SIG-M5 (cell line): ENCODE data around the gene TMSB10.
A peak's percentile ranks its signal among the peaks of the same experiment; 100 is the strongest.

Experiments
- DNase-seq: peaks from one replicate; lab custom pipeline; 2025; lab: John Stamatoyannopoulos, UW

The TMSB10 gene

DNA sequence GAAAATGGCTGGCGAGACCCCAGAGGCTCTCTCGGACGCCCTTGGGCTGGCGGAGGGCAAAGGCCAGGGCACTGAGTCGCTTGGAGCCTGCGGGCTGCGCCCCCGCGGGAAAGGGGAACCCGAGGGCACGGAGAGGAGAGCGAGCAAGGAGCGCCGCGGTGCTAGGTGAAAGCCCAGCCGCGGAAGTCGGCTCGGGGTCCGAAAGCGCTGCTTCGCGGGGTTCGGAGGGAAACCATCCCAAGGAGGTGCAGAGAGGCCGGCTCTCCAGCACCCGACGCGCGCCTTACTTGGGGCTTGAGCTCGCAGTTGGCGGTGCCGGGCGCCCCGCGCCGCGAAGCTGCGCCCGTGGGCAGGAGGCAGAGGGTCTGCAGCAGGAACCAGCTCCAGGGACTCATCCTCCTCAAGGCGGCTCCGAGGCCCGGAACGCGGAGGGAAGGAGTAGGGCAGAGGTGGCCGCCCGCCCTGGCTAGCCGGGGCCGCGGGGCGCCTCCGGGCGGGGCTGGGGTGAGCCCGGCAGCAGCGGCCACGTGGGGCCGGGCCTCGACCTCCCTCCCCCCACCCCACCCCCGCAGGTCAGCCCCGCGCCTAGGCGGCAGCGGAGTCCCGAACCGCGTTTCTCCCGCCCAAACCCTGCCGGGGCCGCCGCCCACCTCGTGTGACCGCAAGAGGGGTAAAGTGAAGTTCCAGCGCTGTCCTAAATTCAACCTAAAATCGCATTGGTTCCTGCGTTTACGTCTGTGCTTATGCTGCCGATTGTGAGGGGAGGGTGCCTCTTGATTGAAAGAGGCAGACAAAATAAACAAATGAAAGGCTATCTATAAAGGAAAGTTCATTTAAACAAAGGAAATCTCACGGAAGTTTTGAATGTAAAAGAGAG lies 24.6 kb upstream of the TMSB10 start, which contains the start of gene TRABD2A:
TRABD2A (minus strand) TSS at position 440 of the 877 bp plus-strand sequence; CDS start at position 395, 45 bp downstream.
- no peak for DNase-seq

DNA sequence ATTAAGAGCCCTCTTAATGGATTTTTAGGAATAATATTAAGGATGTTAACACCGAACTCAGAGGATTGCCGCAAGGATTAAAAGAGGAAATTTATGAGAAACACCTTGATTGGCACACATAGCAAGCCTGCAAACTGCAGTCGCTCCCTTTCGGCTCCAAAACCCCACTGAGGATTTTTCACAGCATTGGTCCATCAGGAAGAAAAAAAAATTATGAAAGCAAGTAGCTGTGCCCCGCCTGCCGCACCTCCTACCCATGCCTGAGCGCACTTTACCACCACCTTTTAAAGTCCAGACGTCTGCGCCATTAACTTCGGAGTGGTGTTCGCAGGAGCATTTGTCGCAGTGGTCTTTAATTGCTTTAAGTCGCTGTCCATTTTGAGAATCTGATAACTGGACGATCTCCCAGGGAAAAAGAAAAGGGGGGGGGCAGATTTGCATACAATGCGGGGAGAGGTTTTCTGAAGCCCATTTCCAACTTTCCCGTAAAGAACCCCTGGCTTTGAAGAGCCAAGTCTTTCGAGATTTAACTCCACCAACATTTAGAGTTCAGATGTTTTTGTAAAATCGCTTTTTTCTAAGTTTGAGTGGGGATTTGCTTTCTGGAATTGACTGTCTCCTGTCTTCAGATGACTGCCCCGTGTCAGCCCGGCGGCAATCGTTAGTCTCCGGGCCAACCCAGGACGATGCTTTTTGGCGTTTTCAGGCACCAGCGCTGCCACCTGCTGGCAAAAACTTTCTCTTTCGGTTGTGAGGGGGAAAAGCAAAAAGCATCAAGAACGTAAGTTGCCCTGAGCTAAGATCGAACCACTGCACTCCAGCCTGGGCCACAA lies 23.7 kb upstream of the TMSB10 start:
- DNase-seq: no peak

DNA sequence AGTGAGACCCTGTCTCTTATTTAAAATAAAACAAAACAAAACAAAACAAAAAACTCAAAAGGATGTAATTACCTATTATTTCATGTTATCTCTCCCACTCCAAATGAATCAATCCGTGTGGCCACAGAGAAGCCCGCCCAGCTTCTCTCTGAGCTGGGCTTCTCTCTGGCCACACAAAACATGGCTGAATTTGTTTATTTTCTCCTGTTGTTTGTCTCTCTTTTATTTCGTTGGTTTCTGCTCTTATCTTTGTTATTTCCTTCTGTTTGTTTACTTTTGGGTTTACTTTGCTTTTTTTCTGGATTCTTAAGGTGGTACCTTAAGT lies 23.1 kb upstream of the TMSB10 start:
- DNase-seq: no peak

DNA sequence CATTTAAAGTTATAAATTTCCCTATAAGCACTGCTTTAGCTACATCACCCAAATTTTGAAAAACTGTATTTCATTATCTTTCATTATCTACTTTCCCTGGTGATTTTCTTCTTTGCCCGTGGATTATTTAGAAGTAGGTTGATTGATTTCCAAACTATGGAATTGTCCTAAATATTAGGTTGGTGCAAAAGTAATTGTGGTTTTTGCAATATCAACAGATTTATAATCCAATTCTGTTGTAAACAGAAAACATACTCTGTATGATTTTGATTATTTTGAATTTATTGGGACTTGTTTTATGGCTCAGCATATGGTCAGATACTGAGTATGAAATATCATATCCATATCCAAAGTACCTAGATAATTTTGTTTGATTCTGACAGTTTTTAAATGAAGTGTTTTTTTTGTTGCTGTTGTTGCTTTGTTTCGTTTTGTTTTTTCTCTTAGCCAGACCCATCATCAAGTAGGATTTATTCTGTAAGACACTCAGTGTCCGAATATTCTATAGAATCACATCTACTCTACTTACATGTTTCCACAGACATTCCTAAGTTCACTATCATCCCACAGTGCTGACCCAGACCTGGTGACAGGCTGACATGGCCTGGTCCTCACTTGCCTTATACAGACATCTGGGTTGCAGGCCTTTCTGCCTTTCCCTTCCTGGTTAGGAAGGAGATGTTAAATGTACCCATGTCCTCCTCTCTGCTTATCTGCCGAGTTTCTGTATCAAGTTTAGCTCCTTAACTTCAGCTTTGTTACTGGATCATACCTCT lies 22.5 kb upstream of the TMSB10 start:
- DNase-seq: no peak

DNA sequence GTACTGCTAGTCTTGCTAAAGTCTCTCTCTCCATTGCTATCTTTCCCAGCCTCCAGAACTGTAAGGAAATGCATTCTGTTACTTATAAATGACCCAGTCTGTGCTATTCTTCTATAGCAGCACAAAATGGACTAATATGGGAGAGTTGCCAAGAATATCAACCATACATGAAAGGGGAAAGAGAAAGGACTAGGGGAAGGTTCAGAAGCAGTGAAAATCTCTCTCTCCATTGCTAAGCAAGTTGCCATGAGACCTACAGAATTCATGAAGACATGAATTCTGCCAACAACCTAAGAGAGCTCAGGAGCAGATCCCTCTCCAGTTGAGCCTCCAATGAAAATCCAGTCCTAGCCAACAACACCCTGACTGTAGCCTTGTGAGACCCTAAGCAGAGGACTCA lies 21.0 kb upstream of the TMSB10 start:
- DNase-seq: no peak

DNA sequence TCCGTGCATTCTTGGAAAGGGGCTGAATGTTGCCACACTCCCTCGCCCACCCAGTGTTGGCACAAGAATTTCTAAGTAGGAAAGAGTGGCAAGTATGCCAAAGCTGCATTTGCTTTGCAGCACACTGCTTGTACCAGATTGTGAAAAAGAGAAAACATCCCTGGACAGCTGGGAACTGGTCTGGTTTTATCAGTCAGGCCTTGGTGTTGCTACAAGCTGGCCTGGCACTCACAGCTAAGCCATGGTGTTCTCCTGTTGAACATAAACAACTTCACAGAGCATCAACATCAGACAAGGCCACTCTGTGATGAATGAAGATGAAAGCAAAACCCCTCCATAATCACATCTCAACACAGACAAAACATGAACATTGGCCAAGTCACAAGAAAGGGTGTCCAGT lies 20.3 kb upstream of the TMSB10 start:
- DNase-seq: no peak

DNA sequence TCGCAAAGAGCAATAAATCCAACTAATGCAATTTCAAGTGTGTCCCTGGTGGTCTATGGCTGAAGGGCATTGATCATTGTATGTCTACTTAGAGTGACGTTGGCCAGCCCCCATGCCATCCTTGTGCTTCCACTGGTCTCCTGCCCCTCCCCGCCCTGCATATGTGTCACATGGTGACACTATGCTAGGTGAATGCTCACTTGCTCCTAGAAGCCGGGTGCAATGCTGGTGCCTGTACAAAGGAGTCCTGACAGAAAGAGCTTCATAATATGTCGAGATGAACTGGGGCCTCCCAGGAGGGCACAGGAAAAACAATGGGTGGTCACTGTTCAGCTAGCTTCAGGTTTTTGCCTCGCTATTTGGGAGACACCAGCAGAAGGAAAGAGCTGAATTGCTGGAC lies 18.7 kb upstream of the TMSB10 start:
- DNase-seq: no peak

DNA sequence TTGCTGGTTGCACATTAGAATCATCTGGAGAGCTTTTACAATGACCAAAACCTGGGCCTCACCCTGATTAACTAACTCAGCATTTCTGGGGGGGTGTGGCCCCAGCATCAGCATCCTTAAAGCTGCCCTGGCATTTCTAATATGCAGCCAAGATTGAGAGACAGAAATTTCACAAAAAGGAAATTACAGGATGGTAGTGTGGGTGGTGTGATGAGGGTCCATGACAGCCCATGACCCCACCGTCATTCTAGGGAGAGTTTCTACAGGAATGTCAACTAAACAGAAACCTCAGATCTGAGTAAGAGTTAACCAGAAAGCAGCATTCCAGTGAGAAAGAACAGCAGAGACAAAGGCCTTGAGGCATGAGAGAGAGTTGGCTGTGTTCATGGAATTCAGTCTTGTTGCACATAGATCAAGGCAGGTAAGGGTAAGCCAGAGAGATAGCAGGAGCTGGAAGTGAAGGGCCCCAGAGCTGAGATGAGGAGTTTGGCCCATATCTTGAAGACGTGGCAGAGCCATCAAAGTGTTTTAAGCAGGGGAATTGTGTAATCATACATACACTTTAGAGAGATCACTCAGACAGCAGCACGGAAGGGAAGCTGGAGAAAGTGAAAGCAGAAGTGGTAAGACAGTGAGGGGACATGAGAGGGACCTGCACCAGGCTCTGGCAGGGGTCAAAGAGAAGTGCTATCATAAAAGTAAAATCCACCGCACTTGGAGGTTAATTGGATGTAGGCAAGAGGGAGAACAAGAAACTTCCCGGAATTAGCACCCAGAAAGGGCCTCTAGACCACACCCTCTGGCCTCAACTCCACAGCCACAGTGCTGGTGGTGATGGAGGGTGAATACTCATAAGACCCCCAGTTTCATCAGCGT lies 16.8 kb upstream of the TMSB10 start:
- DNase-seq: peak; percentile 96

DNA sequence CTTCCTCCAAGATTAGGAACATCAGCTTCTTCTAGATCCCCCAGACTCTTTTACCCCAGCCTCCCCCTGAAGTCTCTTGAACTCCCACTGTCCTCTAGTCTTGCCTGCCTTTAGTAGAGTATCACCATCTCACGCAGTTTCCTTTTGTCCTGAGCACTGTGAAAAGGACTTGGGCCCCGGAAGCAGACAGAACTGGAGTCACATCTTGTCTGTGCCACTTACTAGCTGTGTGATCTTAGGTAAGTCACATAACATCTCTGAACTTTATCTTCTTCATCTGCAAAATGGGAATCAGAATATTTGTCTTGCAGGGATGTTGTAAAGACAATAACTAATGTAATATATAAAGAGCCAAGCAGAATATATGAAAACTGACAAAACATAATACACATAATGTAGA lies 16.1 kb upstream of the TMSB10 start:
- no peak for DNase-seq

DNA sequence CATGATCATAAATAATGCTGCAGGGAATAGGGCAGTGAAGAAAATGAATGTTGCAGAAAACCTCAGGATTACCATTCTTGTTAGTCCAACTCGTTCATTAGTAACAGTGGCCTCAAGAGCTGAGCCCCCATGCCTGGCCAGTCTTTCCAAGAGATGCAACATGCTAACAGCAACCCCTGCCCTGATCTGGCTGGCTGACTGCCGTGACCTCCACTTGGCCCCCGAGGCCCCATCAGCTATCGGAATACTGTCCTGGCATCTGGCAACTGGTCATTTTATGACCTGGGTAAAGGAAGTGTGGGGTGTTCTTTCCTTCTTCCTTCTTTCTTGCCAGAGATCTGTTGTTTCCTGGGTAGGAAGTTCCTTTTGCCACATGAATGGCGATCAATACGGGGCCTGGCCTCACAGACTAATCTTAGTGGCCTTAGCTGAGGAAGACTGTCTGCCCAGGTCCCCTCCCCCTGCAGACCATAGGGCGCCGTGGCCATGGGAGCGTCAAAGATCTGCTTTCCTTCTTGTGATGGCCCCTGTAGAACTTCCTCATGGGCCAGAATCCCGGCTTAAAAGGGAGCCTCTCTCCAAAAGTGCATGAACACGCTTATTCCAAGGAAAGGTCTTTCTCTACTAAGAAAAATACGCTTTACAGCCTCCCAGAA lies 14.0 kb upstream of the TMSB10 start:
- DNase-seq: no peak

DNA sequence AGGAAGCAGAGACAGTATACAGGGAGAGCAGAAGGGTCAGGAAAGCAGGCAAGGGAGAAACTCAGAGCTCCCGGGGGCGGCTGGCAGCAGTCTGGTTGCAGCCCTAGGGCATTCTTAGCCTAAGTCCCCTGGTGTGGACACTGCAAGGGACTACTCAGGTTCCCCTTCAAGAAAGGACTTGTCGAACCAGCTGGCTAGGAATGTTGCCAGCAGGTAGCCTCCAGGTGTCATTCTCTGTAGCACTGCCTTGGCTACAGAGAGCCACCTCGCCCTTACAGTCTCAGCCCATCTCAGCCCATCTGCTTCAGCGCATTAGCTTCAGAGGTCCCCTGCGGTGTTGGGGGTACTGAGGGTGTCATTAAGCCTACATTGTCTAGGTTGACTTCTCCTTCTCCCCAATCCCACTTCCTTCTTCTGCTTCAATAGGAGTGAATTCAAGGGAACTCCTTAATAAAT lies 11.3 kb upstream of the TMSB10 start:
- DNase-seq: no peak

DNA sequence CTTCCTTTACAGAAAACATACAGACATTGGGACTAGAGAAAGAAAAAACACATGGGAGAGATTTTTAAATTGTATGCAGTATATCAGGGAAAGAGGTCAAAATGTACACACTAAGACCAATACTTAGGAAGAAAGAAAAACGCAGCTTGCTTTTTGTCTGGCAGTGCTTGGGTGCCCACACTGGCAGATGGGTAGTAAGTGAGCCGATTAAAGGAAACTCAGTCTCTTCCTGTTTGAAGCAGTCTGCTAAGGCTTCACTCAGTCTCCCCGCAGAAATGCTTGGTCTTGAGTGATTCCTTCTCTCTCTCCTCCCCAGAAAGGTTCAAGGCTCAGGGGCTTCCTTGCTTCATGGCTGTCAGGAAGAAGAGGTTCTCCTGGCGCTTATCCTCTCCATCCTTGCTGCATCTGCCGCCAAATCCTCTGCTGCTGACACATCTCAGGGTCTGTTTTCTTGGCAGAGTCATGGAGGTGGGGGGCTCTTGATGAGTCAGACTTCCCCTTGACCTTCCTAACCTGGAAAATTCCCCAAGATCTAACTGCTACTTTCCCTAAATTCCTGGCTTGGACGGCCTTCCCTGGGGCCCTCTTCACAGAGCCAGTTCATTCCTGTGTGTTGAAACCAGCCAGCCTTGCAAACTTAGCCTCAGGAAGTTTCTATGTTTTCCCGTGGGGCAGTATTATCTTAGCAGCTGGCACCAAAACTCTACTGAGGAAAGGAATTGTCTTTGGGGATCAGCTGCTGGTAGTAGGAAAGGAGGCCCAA lies 10.5 kb upstream of the TMSB10 start:
- no peak for DNase-seq

DNA sequence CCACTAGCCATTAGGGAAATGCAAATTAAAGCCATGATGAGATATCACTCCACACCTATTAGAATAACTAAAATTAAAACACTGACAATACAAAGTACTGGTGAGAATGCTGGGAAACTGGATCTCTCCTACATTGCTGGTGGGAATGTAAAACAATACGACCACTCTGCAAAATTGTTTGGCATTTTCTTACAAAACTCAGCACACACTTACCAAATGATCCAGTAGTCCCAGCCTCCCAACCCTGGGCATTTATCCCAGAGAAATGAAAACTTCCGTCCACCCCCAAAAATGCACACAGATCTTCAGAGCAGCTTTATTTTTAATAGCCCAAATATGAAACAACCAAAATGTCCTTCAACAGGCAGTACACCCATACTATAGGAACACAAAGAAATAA lies 8.9 kb upstream of the TMSB10 start:
- no peak for DNase-seq

DNA sequence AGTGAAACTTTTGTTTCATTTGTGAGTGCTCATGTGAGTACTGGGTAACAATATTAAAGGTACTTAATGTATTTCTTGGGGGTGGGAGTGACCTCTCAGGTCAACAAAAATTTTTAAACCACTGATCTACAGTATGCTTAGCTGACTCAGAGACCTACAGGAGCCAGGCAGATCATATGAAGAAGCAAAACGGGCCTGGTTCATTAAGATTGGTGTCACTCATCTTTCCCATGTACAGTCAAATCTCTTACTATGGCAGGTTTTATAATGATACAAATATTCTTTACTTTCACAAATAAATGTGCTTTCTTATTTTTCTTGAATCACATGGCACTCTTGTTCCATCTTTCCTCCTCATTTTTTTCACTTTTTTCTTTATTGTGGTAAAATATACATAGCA lies 7.7 kb upstream of the TMSB10 start:
- no peak for DNase-seq

DNA sequence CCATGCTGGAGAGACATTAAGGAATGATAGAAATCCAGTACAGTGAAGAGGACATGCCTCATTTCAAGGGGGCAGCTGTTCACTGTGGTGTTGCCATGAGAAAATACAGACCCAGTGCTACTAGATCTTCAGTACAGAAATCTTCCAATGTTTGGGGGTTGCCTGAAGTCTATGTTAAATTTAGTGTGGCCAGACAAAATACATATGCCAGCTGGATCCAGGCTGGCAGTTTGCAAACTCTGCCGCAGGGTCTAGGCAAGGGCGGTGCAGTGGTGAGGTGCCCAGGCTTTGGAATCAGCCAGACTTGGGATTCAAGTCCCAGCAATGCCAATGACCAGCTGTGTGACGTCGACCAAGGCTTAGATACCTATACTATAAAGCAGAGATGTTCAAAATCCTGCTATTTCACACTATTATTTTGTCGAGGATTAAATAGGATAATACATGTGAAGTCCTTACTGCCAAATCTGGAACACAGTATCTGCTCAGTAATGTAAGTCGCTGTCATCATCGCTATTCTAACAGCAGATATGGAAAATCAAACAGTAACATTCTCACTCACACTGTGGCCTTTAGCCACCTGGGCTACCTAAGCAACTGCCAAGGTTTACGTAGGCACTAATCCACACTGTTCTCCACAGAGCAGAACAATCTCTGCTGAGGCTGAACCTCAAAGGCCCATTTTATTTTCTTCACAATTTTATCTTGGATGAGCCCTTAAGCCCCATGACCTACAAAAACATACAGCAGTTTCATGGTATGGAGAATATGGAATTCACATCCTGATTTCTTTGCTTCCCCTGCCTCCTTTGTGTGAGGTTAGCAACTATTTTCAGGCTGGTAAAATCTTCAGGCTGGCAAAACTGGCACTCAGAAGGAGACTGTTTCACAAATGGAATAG lies 5.9 kb upstream of the TMSB10 start:
- DNase-seq: no peak

DNA sequence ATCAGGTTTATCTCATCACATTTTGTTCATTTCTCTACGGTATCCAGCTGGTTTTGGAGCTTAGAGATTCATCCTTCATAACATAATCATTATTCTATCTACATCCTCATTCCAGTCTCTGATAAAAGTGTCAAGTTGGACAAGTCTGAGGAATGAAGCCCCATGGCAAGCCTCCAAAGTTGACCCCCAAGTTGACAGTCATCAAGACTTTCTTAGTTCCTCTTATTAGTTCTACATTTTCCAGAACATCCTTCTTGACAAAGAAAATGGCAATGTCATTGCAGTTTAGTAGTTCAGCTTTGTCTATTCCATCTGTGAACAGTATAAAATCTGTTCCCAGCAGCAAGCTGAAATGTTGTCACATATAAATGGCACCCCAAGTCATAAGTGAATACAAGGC lies 4.5 kb upstream of the TMSB10 start:
- no peak for DNase-seq

DNA sequence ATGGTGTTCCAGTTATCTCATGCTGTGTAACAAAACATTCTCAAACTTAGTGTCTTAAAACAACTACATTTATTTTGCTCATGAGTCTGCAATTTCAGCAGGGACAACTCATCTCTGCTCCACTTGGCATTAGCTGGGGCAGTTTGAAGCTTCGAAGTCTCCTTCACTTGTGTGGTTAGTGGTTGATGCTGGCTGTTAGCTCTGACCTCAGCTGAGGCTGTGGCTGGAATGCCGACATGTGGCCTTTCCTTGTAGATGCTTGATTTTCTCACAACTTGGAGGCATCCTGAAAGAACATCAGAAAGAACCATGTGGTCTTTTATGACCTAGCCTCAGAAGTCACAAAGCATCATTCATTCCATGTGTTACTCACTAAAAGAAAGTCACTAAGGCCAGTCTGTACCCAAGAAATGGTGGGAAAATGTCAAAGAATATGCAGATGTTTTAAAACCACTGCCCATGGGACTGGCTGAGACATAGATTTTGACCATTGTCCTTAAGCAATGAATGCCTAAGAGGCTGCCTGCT lies 3.8 kb upstream of the TMSB10 start:
- DNase-seq: no peak

DNA sequence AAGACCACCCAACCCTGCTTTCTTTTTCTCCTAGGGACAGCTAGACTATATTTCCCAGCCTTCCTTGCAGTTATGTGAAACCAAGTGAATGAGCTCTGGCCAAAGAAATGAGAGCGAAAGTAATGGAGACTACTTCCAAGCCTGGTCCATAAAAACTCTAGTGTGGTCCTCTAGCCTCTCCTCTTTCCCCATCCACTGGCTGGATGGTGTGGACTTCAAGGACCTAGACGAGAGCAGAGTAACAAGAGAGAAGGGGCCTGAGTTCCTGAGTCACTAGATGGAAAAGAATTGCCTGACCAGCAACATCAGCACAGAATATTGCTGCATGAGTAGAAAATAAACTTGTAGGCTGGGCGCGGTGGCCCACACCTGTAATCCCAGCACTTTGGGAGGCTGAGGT lies 2.9 kb upstream of the TMSB10 start:
- no peak for DNase-seq

DNA sequence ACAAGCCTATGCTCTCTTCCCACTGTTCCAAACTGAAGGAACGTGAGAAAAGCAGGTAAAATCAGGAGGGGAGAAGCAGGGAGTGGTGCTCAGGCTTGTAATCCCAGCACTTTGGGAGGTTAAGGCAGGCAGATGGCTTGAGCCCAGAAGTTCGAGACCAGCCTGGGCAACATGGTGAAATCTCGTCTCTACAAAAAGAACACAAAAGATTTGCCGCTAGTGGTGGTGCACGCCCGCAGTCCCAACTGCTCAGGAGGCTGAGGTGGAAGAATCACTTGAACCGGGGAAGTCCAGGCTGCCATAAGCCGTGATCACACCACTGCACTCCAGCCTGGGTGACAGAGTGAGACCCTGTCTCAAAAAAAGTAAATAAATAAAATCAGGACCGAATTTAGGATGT lies 1.3 kb upstream of the TMSB10 start:
- DNase-seq: no peak
